Measurements from ENCODE around the gene SHH. TPM values are rescaled to one million over a fixed set of nuclear protein-coding genes. Genes with fewer than 3 reads are reported as not detected.
"Not testable (repeated sequence)": the region's sequence is repeated elsewhere in the genome, so short reads cannot be mapped to it uniquely, and the experiment has no call there.

The SHH gene
- total RNA-seq, 1 donor from 2014 or later: 28.3 TPM

DNA sequence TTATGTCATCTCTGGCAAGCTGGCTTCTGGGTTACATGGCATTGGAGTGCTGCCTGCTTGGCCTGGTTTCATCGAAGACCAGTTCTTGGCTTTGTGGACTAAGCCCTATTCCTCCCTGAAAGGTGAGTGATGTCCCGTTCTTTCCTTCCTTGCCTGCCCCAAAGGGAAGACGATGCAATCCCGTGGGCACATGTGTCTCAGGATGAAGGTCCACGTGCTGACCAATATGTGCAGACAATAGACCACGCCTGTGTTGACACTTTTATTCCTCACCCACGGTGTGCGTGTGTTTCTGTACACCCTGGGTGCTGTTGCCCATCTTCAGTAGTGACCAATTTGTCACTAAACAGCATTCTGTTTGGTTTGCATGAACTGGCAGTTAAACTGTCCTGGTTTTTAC, 28.6 kb upstream of the SHH start:
- DNase-seq (ENCODE audit: extremely low spot score, unreplicated experiment): no peak
- Mint-ChIP-seq H3K4me3 (no peak overlapping the region), H3K27ac (no peak overlapping the region), H3K36me3 (no peaks in the 10 kb centered on the region), H3K4me1 (ENCODE audit: unreplicated experiment) (no peaks in the 10 kb centered on the region), H3K9me3 (no peaks in the 10 kb centered on the region), H3K27me3 (peaks cover 13% of the 10 kb centered on the region)
- TF ChIP-seq, protein P1, sequence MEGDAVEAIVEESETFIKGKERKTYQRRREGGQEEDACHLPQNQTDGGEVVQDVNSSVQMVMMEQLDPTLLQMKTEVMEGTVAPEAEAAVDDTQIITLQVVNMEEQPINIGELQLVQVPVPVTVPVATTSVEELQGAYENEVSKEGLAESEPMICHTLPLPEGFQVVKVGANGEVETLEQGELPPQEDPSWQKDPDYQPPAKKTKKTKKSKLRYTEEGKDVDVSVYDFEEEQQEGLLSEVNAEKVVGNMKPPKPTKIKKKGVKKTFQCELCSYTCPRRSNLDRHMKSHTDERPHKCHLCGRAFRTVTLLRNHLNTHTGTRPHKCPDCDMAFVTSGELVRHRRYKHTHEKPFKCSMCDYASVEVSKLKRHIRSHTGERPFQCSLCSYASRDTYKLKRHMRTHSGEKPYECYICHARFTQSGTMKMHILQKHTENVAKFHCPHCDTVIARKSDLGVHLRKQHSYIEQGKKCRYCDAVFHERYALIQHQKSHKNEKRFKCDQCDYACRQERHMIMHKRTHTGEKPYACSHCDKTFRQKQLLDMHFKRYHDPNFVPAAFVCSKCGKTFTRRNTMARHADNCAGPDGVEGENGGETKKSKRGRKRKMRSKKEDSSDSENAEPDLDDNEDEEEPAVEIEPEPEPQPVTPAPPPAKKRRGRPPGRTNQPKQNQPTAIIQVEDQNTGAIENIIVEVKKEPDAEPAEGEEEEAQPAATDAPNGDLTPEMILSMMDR (conservative IDR thresholded peaks at IDR 0.05): no peak

- no peak overlapping the region for H3K27ac Mint-ChIP-seq
- peaks cover 13% of the 10 kb centered on the region for H3K27me3 Mint-ChIP-seq
- TF ChIP-seq, protein P1 (conservative IDR thresholded peaks at IDR 0.05): no peak
- no peak for DNase-seq (ENCODE audit: extremely low spot score, unreplicated experiment)
- no peaks in the 10 kb centered on the region for H3K4me1 Mint-ChIP-seq (ENCODE audit: unreplicated experiment)
- no peak overlapping the region for H3K4me3 Mint-ChIP-seq
- no peaks in the 10 kb centered on the region for H3K9me3 Mint-ChIP-seq
- no peaks in the 10 kb centered on the region for H3K36me3 Mint-ChIP-seq
Observed at GRCh38 chr7:155840262-155840885, 28.1 kb upstream of the SHH start.

DNA sequence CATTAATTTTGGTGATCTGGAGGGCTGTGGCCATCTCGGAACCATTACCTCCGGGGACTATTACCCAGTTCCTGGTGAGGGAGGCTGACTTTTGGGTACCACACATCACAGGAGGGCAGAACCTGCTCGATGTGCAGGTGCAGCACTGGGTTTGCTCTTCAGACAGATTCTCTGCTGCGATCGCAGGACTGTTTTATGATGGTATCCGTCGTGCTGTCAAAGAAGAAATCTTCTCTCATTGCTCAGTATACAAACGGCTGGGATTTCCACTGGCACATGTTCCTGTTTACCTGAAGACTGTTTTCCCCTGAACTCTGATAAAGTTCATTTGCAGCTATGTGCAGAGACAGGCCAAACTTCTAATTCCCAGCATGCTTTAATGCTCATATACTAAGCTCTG, 27.2 kb upstream of the SHH start:
- no peaks in the 10 kb centered on the region for H3K4me1 Mint-ChIP-seq (ENCODE audit: unreplicated experiment)
- peaks cover 13% of the 10 kb centered on the region for H3K27me3 Mint-ChIP-seq
- H3K9me3 Mint-ChIP-seq: no peaks in the 10 kb centered on the region
- no peak overlapping the region for H3K27ac Mint-ChIP-seq
- no peaks in the 10 kb centered on the region for H3K36me3 Mint-ChIP-seq
- TF ChIP-seq, protein P1 (conservative IDR thresholded peaks at IDR 0.05): no peak
- no peak for DNase-seq (ENCODE audit: extremely low spot score, unreplicated experiment)
- no peak overlapping the region for H3K4me3 Mint-ChIP-seq

DNA sequence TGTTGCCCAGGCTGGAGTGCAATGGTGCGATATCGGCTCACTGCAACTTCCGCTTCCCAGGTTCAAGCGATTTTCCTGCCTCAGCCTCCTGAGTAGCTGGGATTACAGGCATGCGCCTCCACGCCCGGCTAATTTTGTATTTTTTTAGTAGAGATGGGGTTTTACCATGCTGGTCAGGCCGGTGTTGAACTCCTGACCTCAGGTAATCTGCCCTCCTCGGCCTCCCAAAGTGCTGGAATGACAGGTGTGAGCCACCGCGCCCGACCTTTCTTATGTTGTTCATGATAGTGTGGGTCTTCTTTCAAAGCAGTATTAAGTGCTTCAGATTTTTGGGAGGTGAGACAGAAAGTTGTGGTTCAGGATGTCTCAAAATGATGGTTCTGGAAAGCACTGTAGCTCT, 26.0 kb upstream of the SHH start:
- not testable (repeated sequence) for H3K9me3 Mint-ChIP-seq; H3K27ac Mint-ChIP-seq; H3K4me3 Mint-ChIP-seq; DNase-seq (ENCODE audit: extremely low spot score, unreplicated experiment); H3K4me1 Mint-ChIP-seq (ENCODE audit: unreplicated experiment); H3K36me3 Mint-ChIP-seq
- peaks cover 13% of the 10 kb centered on the region for H3K27me3 Mint-ChIP-seq

DNA sequence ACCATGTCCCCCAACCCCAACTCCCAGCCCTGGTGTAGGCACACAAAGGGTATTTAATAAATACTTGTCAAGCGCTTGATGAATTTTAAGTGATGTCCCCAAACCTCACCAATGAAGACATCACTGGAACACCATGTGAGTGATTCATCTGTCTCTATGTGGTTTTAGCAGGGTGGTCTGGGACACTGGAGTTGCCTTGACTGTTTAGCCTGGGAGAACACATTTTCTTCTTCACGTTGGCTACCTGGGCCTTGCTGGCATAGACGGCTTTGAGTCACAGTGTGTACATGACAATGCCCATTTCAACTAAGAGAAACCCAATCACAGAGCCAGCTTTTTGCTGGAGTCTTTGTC, 24.8 kb upstream of the SHH start:
- no peak for DNase-seq (ENCODE audit: extremely low spot score, unreplicated experiment)
- Mint-ChIP-seq H3K4me1 (ENCODE audit: unreplicated experiment) (peaks cover 1% of the 10 kb centered on the region), H3K4me3 (no peak overlapping the region), H3K9me3 (no peaks in the 10 kb centered on the region), H3K36me3 (no peaks in the 10 kb centered on the region), H3K27me3 (peaks cover 14% of the 10 kb centered on the region), H3K27ac (no peak overlapping the region)
- TF ChIP-seq, protein P1 (conservative IDR thresholded peaks at IDR 0.05): no peak

- TF ChIP-seq, protein P1 (conservative IDR thresholded peaks at IDR 0.05): no peak
- Mint-ChIP-seq H3K27ac (no peak overlapping the region), H3K4me1 (ENCODE audit: unreplicated experiment) (peaks cover 3% of the 10 kb centered on the region), H3K9me3 (no peaks in the 10 kb centered on the region), H3K27me3 (peaks cover 18% of the 10 kb centered on the region), H3K36me3 (no peaks in the 10 kb centered on the region), H3K4me3 (no peak overlapping the region)
- DNase-seq (ENCODE audit: extremely low spot score, unreplicated experiment): no peak
Observed at GRCh38 chr7:155836216-155837125, 24.2 kb upstream of the SHH start.

Measured in type B pancreatic cell (in vitro differentiated cells).